IMR-90 (cell line): ENCODE data around the gene LRIT1. TPM values are rescaled to one million over a fixed set of nuclear protein-coding genes. Genes with fewer than 3 reads are reported as not detected.

ENCODE experiments used
- ATAC-seq: fragments of 200-7000 bp; cut with Tn5 transposase; 2 replicates; pipeline ENCODE4 v1.9.1; 2020; ENCODE audit warnings: low read depth, mild to moderate bottlenecking, moderate library complexity
- BruUV-seq: library from RNA; stranded (reverse); fragments of 400-500 nt; replicated peaks from 2 replicates; lab custom pipeline; 2021; lab: Mats Ljungman, UMichigan
- CTCF ChIA-PET: fragments of 300-600 bp; formaldehyde crosslinking; extraction: SDS; loops from one replicate; lab custom pipeline; 2021; ENCODE audit warnings: antibody characterized with exemption; lab: Yijun Ruan, JAX
- POLR2A ChIA-PET: fragments of 300-600 bp; sonication (Branson Sonifier 250); formaldehyde crosslinking; loops from one replicate; lab custom pipeline; 2022; ENCODE audit warnings: antibody characterized with exemption; ENCODE audit not compliant: unreplicated experiment; lab: Charles Lee
- DNase-seq: peaks from one replicate; pipeline ENCODE4 v3.0.0; 2013
- H2AFZ ChIP-seq: replicated peaks from 2 replicates; pipeline ENCODE3; 2013; ENCODE audit warnings: low read length, mild to moderate bottlenecking; ENCODE audit not compliant: poor library complexity
- H2AK5ac ChIP-seq: 2 replicates; pipeline ENCODE4 v1.6.1; 2013; ENCODE audit warnings: low read depth, low read length, inconsistent platforms
- H2AK9ac ChIP-seq: replicated peaks from 2 replicates; pipeline ENCODE3; 2013; ENCODE audit warnings: mild to moderate bottlenecking, low read depth, low read length, moderate library complexity; ENCODE audit not compliant: poor library complexity
- H2BK120ac ChIP-seq: 2 replicates; pipeline ENCODE4 v1.6.1; 2013; ENCODE audit warnings: low read depth, low read length, inconsistent platforms
- H2BK15ac ChIP-seq: 3 replicates; pipeline ENCODE4 v1.6.1; 2013; ENCODE audit warnings: low read depth, low read length, inconsistent platforms
- H2BK20ac ChIP-seq: 2 replicates; pipeline ENCODE4 v1.6.1; 2013; ENCODE audit warnings: low read depth, mild to moderate bottlenecking, inconsistent platforms, low read length, moderate library complexity
- H2BK5ac ChIP-seq: 2 replicates; pipeline ENCODE4 v1.6.1; 2013; ENCODE audit warnings: mild to moderate bottlenecking, low read depth, low read length, inconsistent platforms; ENCODE audit not compliant: poor library complexity, severe bottlenecking
- H3K14ac ChIP-seq: replicated peaks from 2 replicates; pipeline ENCODE4 v1.6.1; 2013; ENCODE audit warnings: low read depth, low read length, inconsistent platforms
- H3K18ac ChIP-seq: 2 replicates; pipeline ENCODE4 v1.6.1; 2013; ENCODE audit warnings: low read depth, low read length, control low read depth
- H3K23ac ChIP-seq: 2 replicates; pipeline ENCODE4 v1.6.1; 2013; ENCODE audit warnings: low read depth, low read length, inconsistent platforms
- H3K27ac ChIP-seq: 2 replicates; pipeline ENCODE4 v1.5.1; 2013; ENCODE audit warnings: mild to moderate bottlenecking, control low read depth, low read length; ENCODE audit not compliant: insufficient read depth
- H3K27me3 ChIP-seq: 2 replicates; pipeline ENCODE4 v1.6.1; 2013; ENCODE audit warnings: low read length; ENCODE audit not compliant: control insufficient read depth, insufficient read depth
- H3K36me3 ChIP-seq: 2 replicates; pipeline ENCODE4 v1.6.1; 2013; ENCODE audit warnings: low read length, mixed read lengths; ENCODE audit not compliant: control insufficient read depth, insufficient read depth
- H3K4ac ChIP-seq: 2 replicates; pipeline ENCODE4 v1.6.1; 2013; ENCODE audit warnings: low read depth, low read length, inconsistent platforms
- H3K4me1 ChIP-seq: 2 replicates; pipeline ENCODE4 v1.6.1; 2013; ENCODE audit warnings: low read length, mixed read lengths; ENCODE audit not compliant: control insufficient read depth, insufficient read depth
- H3K4me2 ChIP-seq: 2 replicates; pipeline ENCODE4 v1.6.1; 2013; ENCODE audit warnings: low read depth, mild to moderate bottlenecking, control low read depth, low read length, moderate library complexity
- H3K4me3 ChIP-seq: 2 replicates; pipeline ENCODE4 v1.5.1; 2013; ENCODE audit warnings: low read depth, mild to moderate bottlenecking, control low read depth, low read length, moderate library complexity; ENCODE audit not compliant: insufficient read depth
- H3K56ac ChIP-seq: 2 replicates; pipeline ENCODE4 v1.6.1; 2013; ENCODE audit warnings: low read length, inconsistent platforms; ENCODE audit not compliant: insufficient read depth; ENCODE audit errors: extremely low read depth
- H3K79me1 ChIP-seq, 2 experiments: 2 replicates each; pipeline ENCODE4 v1.6.1; 2013; ENCODE audit warnings: low read length in 2 of 2, inconsistent platforms in 1 of 2, low read depth in 1 of 2
- H3K9ac ChIP-seq: 2 replicates; pipeline ENCODE4 v1.6.1; 2013; ENCODE audit warnings: low read depth, low read length, control low read depth
- H3K9me1 ChIP-seq: 2 replicates; pipeline ENCODE4 v1.6.1; 2013; ENCODE audit warnings: low read length, inconsistent platforms; ENCODE audit not compliant: insufficient read depth
- H3K9me3 ChIP-seq: 2 replicates; pipeline ENCODE4 v1.6.1; 2013; ENCODE audit warnings: low read length; ENCODE audit not compliant: control insufficient read depth, insufficient read depth
- H4K20me1 ChIP-seq: 2 replicates; pipeline ENCODE4 v1.6.1; 2013; ENCODE audit warnings: low read length, inconsistent platforms; ENCODE audit not compliant: insufficient read depth
- H4K5ac ChIP-seq: 2 replicates; pipeline ENCODE4 v1.6.1; 2013; ENCODE audit warnings: mild to moderate bottlenecking, low read depth, low read length, control low read depth
- H4K8ac ChIP-seq, 2 experiments: 2 replicates each; pipeline ENCODE4 v1.6.1; 2013; ENCODE audit warnings: low read depth in 2 of 2, low read length in 2 of 2, control low read depth in 1 of 2, inconsistent platforms in 1 of 2
- H4K91ac ChIP-seq: 2 replicates; pipeline ENCODE4 v1.6.1; 2013; ENCODE audit warnings: low read depth, low read length, inconsistent platforms; ENCODE audit not compliant: insufficient read depth
- BHLHE40 ChIP-seq: fragments of 150-350 bp; IDR thresholded peaks from 2 replicates; pipeline ENCODE4 v1.6.1; 2016; ENCODE audit warnings: mild to moderate bottlenecking, low read depth, low read length
- CEBPB ChIP-seq: IDR thresholded peaks from 2 replicates; pipeline ENCODE4 v1.6.1; 2012; ENCODE audit warnings: low read depth, low read length, improper control_type of control experiment
- CHD1 ChIP-seq: IDR thresholded peaks from 2 replicates; pipeline ENCODE4 v1.6.1; 2012; ENCODE audit warnings: low read depth, low read length, improper control_type of control experiment
- FOS ChIP-seq: fragments of 150-350 bp; IDR thresholded peaks from 2 replicates; pipeline ENCODE4 v1.6.1; 2016; ENCODE audit warnings: low read depth, low read length
- MAFK ChIP-seq: IDR thresholded peaks from 2 replicates; pipeline ENCODE4 v1.6.1; 2012; ENCODE audit warnings: low read depth, low read length, improper control_type of control experiment
- MAZ ChIP-seq: IDR thresholded peaks from 2 replicates; pipeline ENCODE4 v1.6.1; 2012; ENCODE audit warnings: low read depth, mild to moderate bottlenecking, low read length, improper control_type of control experiment, moderate library complexity, borderline replicate concordance
- MXI1 ChIP-seq: IDR thresholded peaks from 2 replicates; pipeline ENCODE4 v1.6.1; 2012; ENCODE audit warnings: low read depth, mild to moderate bottlenecking, low read length, moderate library complexity, borderline replicate concordance
- NFE2L2 ChIP-seq: fragments of 150-350 bp; IDR thresholded peaks from 2 replicates; pipeline ENCODE4 v1.6.1; 2016; ENCODE audit warnings: low read depth, mild to moderate bottlenecking, low read length
- RAD21 ChIP-seq: IDR thresholded peaks from 2 replicates; pipeline ENCODE4 v1.6.1; 2012; ENCODE audit warnings: low read length, improper control_type of control experiment
- RFX5 ChIP-seq: IDR thresholded peaks from 2 replicates; pipeline ENCODE4 v1.8.0; 2012; ENCODE audit warnings: low read depth, mild to moderate bottlenecking, low read length, moderate library complexity
- SMC3 ChIP-seq: fragments of 150-350 bp; IDR thresholded peaks from 2 replicates; pipeline ENCODE4 v1.6.1; 2016; ENCODE audit warnings: low read depth, mild to moderate bottlenecking, antibody characterized with exemption, low read length, moderate library complexity
- dilution Hi-C: fragments of 300-500 bp; cut with HindIII; formaldehyde crosslinking; loops from one replicate; pipeline ENCODE4 v1.14.3; 2018; ENCODE audit warnings: low sequenced_read_pairs; ENCODE audit not compliant: unreplicated experiment
- in situ Hi-C: fragments of 300-500 bp; cut with MboI; formaldehyde crosslinking; loops from 3 replicates; pipeline ENCODE4 v1.14.3; 2019; ENCODE audit warnings: low sequenced_read_pairs, inconsistent platforms, mixed read lengths
- intact Hi-C: fragments of 100-400 bp; cut with micrococcal nuclease; formaldehyde crosslinking; loops from 2 replicates; pipeline ENCODE4 v1.10.0; 2022
- polyA plus RNA-seq, 3 experiments: library from polyadenylated mRNA; depleted of rRNA; stranded (reverse); fragments of >200 nt; gene quantifications; 2 replicates each; pipeline ENCODE4 v1.2.3, GENCODE V29; 2012; ENCODE audit warnings: low replicate concordance in 1 of 3
- total RNA-seq: library from RNA; depleted of rRNA; stranded (reverse); fragments of >200 nt; gene quantifications from 2 replicates; pipeline ENCODE4 v1.2.3, GENCODE V29; 2012
- TF ChIP-seq, protein P1 (sequence below): fragments of 150-350 bp; IDR thresholded peaks from 2 replicates; pipeline ENCODE4 v1.6.1; 2016; ENCODE audit warnings: low read depth, mild to moderate bottlenecking, low read length, moderate library complexity, borderline replicate concordance

The LRIT1 gene
- total and polyA plus RNA-seq, 2 of the 4 experiments (the other 2 are of a cell fraction), result not detected

DNA sequence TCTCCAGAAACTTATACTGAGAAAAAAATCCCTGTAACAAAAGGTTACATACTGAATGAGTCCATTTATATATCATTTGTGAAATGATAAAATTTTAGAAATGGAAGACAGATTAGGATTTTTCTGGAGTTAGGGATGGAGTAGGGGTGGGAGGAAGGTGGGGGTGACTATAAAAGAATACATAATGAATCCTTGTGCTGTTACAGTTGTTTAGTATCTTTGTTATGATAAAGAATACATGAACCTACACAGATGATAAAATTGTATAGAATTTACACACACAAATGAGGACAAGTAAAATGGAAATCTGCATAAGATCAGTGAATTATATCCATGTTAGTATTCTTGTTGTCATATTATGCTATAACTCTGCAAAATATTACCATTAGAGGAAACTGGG, 45.3 kb upstream of the LRIT1 start:
- Histone ChIP-seq H3K4me2 (no peak overlapping the region), H2AK5ac (no peak overlapping the region), H4K8ac (no peak overlapping the region), H3K14ac (no peak overlapping the region), H3K27ac (no peak overlapping the region), H3K27me3 (peaks cover 10% of the 10 kb centered on the region), H3K18ac (no peak overlapping the region), H4K5ac (no peak overlapping the region), H2AFZ (no peak overlapping the region), H3K9ac (no peak overlapping the region), H2BK15ac (no peak overlapping the region), H3K23ac (no peak overlapping the region), H2AK9ac (no peak overlapping the region), H2BK20ac (no peak overlapping the region), H2BK120ac (no peak overlapping the region), H3K56ac (no peak overlapping the region), H4K91ac (no peak overlapping the region), H3K79me1 (no peaks in the 10 kb centered on the region), H3K4ac (no peak overlapping the region), H3K9me1 (no peaks in the 10 kb centered on the region), H3K4me3 (no peak overlapping the region), H3K9me3 (no peaks in the 10 kb centered on the region), H3K36me3 (no peaks in the 10 kb centered on the region), H3K4me1 (no peaks in the 10 kb centered on the region), H4K20me1 (no peaks in the 10 kb centered on the region), H2BK5ac (no peak overlapping the region)
- dilution Hi-C loops (no loop called here), intact Hi-C loops (no loop called here), in situ Hi-C loops (no loop called here)
- no TSS peak for BruUV-seq
- DNase-seq, result no peak
- TF ChIP-seq SMC3 (no peak), MXI1 (no peak), FOS (no peak), BHLHE40 (no peak), CHD1 (no peak), MAZ (no peak), RFX5 (no peak), MAFK (no peak), CEBPB (no peak), RAD21 (no peak), NFE2L2 (no peak)
- TF ChIP-seq, protein P1, sequence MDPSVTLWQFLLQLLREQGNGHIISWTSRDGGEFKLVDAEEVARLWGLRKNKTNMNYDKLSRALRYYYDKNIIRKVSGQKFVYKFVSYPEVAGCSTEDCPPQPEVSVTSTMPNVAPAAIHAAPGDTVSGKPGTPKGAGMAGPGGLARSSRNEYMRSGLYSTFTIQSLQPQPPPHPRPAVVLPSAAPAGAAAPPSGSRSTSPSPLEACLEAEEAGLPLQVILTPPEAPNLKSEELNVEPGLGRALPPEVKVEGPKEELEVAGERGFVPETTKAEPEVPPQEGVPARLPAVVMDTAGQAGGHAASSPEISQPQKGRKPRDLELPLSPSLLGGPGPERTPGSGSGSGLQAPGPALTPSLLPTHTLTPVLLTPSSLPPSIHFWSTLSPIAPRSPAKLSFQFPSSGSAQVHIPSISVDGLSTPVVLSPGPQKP, result no peak
- CTCF ChIA-PET, result no interaction called here
- POLR2A ChIA-PET, result no interaction called here
- no peak for ATAC-seq
